Stomach smooth muscle (tissue), 2 donors: Measurements from ENCODE around the gene KRTAP16-1.

Experiments used
- H3K27ac ChIP-seq: one replicate; pipeline ENCODE4 v1.7.0; 2013; ENCODE audit warnings: mild to moderate bottlenecking, low read length, inconsistent platforms
- H3K27me3 ChIP-seq, 2 donors: one replicate each; pipeline ENCODE4 v1.7.0; 2013; ENCODE audit warnings: low read length in 2 of 2; ENCODE audit not compliant: insufficient read depth in 2 of 2, control insufficient read depth in 1 of 2
- H3K36me3 ChIP-seq, 2 donors: one replicate each; pipeline ENCODE4 v1.7.0; 2013; ENCODE audit warnings: low read length in 2 of 2; ENCODE audit not compliant: control insufficient read depth in 2 of 2, insufficient read depth in 2 of 2
- H3K4me1 ChIP-seq: one replicate; pipeline ENCODE4 v1.7.0; 2013; ENCODE audit warnings: low read length; ENCODE audit not compliant: control insufficient read depth, insufficient read depth
- H3K4me3 ChIP-seq, 2 donors: one replicate each; pipeline ENCODE4 v1.7.0; 2013; ENCODE audit warnings: low read length in 2 of 2
- H3K9ac ChIP-seq, 2 donors: one replicate each; pipeline ENCODE4 v1.7.0; 2013; ENCODE audit warnings: low read length in 2 of 2, mild to moderate bottlenecking in 1 of 2
- H3K9me3 ChIP-seq, 2 donors: one replicate each; pipeline ENCODE4 v1.7.0; 2013; ENCODE audit warnings: low read length in 2 of 2; ENCODE audit not compliant: control insufficient read depth in 2 of 2
- donor health status: healthy.
- donor health status: Pancreatic carcinoma.

KRTAP16-1 gene

DNA sequence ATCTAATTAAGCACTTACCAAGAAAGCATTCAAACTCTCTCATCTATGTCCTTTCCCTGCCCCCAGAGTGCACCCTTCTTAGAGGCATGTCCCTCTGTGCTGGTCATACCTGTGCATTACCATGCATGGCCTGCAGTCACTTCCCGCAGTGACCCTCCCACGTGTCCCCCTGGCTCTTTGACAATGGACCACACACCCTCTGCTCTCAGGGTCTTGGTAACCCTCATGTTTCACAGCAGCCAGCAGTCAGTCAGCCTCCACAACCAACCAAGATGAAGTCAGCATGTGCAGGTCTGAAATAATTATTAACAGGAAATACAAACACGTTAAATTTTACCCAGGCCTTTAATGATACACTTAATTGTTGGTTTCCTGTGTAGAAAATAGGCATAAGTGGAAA, 31.4 kb upstream of the KRTAP16-1 start:
- no peaks in the 10 kb centered on the region for H3K36me3 ChIP-seq
- H3K9me3 ChIP-seq = no peaks in the 10 kb centered on the region
- H3K4me1 ChIP-seq = no peaks in the 10 kb centered on the region
- no peak overlapping the region for H3K9ac ChIP-seq
- peaks cover 0 to 3% of the 10 kb centered on the region in 2 donors for H3K27me3 ChIP-seq
- no peak overlapping the region for H3K27ac ChIP-seq
- H3K4me3 ChIP-seq = no peak overlapping the region

DNA sequence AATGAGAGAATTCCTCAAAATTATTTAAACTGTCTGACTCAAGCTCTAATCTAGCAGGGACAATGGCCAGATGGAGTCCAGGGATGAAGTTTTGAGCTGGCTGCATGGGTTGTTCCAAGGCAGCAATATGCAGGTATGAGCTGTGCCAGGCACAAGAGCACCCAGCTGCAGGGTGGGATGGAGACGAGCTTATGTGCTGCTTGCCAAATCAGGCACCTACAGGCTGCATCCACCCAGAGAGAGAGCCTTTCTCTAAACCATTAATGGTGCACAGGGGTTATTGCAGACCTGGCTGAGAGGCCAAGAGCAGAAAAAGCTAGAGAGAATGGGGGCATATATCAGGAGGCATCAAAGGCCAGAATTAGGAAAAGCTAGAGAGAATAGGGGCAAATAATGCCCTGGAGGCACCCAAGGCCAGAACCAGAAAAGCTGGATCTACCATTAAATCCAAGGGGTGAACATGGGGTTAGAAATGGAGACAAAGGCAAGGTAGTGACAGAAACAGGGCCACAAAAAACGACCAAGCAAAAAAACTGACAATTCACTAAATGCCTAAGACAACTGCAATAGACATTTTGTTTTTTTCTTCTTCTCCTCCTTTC, 30.6 kb upstream of the KRTAP16-1 start:
- peaks cover 0 to 3% of the 10 kb centered on the region in 2 donors for H3K27me3 ChIP-seq
- no peaks in the 10 kb centered on the region for H3K36me3 ChIP-seq
- H3K9ac ChIP-seq = no peak overlapping the region
- H3K4me1 ChIP-seq = no peaks in the 10 kb centered on the region
- H3K27ac ChIP-seq = no peak overlapping the region
- no peaks in the 10 kb centered on the region for H3K9me3 ChIP-seq
- no peak overlapping the region for H3K4me3 ChIP-seq

DNA sequence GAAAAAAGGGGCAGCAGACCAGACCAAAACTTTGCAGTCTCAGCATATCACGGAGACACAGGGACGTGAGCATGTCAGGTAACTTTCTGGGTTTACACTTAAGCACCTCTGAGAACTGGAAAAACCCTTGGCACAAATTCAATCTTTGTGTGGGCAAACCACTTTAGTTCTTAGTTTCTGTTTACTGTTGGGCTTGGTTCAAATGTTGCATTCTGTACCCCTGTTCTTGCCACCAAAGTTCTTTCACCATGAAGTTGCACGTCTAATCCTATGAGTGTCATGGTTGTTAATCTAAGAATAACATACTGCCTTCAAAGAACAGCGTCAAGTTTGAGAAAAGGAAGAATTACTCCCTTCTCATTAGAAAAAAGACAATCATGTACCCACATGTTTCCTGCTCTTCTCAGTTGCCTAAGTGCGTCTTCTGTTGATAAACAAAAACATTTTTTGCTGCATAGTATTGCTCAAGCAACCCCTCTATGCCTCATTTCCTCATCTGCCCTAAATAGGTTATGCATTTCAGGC, 29.9 kb upstream of the KRTAP16-1 start:
- Histone ChIP-seq H3K27ac (no peak overlapping the region), H3K9me3 (no peaks in the 10 kb centered on the region), H3K4me1 (no peaks in the 10 kb centered on the region), H3K27me3 (peaks cover 0 to 3% of the 10 kb centered on the region in 2 donors), H3K4me3 (no peak overlapping the region), H3K9ac (no peak overlapping the region), H3K36me3 (no peaks in the 10 kb centered on the region)

DNA sequence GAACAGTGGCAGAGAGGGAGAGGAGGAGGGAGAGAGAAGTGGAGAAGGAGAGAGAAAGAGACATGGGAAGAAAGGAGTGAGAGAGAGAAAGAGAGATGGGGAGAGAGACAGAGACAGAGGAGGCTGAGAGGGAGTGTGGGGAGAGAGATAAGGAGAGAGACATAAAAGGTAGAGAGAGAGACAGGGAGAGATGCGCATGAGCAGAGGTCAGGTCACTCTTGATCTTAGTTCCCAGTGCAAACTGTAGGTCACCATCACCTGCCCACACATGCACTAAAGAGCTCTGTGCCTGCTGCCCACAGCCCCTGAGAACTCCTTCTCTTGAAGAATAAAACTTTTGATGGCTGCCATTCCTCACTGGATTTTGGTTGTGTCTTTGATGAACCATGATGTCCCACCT, 26.6 kb upstream of the KRTAP16-1 start:
- Histone ChIP-seq H3K4me1 (no peaks in the 10 kb centered on the region), H3K9me3 (no peaks in the 10 kb centered on the region), H3K27me3 (peaks cover 0 to 4% of the 10 kb centered on the region in 2 donors), H3K4me3 (no peak overlapping the region), H3K27ac (no peak overlapping the region), H3K36me3 (no peaks in the 10 kb centered on the region), H3K9ac (no peak overlapping the region)

DNA sequence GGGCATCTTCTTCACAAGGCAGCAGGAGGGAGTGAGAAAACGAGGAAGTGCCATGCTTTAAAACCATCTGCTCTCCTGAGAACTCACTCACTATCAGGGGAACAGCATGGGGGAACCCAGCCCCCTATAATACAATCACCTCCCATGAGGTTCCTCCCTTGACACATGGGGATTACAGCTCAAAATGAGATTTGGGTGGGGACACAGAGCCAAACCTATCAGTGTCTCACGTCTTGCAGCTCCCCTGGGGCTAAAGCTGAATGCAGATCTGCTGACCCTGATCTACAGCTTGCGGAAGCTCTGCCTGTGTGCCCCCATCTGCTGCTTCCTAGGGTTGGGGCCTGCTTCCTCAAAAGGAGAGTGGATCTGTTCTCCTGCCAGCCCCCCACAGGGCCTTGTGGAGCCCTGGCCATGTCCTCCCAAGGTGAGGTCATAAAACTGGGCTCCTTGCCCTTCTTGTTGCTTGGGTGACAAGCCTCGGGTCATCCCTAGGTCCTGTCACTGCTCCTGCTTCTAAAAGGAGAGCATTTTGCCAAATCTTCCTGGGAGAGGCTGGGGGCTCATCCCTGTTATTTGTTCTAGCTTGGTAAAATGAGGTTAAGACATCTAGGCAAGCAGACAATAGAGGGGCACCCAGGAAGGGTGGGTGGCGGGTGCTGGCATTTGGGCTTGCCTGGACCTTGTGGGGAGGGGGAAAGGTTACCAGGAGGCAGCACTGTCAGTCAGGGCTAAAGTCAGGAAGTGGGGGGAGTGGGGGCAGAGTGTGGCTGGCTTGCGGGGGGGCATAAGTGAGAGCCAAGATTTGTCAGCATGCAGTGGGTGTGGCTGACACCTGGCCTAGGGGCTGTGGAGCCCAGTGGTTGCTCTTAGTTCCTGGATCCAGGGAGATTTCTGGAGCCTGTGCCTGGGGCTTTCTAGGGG, 25.5 kb upstream of the KRTAP16-1 start:
- Histone ChIP-seq H3K27me3 (peaks cover 0 to 4% of the 10 kb centered on the region in 2 donors), H3K9me3 (no peaks in the 10 kb centered on the region), H3K9ac (no peak overlapping the region), H3K4me3 (no peak overlapping the region), H3K36me3 (no peaks in the 10 kb centered on the region), H3K4me1 (no peaks in the 10 kb centered on the region), H3K27ac (no peak overlapping the region)

DNA sequence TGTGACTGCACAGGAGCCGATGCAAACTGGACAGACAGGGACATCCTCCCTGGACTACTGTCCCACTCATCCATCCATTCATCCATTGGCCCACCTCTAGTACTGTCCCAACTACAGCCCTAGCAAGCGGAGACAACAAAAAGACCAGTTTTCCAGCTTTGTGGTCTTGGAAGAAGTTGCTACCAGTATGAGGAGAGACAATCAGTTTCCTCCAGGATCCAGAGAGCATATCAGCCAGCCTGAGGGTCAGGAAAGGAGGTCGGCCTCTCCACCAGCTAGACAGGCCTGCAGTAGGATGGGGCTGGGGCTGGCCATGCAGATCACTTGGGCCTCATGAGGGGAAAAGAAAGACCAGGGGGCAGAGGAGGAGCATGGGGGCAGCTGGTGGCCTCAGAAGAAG, 24.7 kb upstream of the KRTAP16-1 start:
- H3K27ac ChIP-seq = no peak overlapping the region
- H3K36me3 ChIP-seq = no peaks in the 10 kb centered on the region
- no peaks in the 10 kb centered on the region for H3K4me1 ChIP-seq
- no peak overlapping the region for H3K9ac ChIP-seq
- peaks cover 0 to 4% of the 10 kb centered on the region in 2 donors for H3K27me3 ChIP-seq
- H3K9me3 ChIP-seq = no peaks in the 10 kb centered on the region
- H3K4me3 ChIP-seq = no peak overlapping the region

DNA sequence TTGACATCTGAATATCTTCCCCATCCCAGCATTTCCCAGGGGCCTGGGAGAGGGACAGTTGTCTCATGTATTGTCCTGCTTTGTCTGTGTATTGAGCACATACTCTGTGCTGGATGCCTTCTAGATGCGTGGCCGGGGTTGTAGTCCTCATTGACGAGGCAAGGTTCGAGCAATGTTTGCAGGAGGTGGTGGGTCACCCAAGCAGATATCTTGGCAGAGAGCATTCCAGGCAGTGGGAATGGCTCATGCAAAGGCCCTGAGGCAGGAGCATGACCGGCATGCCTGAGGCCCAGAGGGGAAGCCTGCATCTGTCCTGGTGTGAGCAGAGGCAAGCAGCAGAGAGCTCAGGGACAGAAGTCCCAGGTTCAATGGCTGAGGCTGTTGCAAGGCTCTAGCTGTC, 24.0 kb upstream of the KRTAP16-1 start:
- H3K9me3 ChIP-seq = no peaks in the 10 kb centered on the region
- no peaks in the 10 kb centered on the region for H3K36me3 ChIP-seq
- H3K4me3 ChIP-seq = no peak overlapping the region
- no peak overlapping the region for H3K9ac ChIP-seq
- H3K27me3 ChIP-seq = peaks cover 0 to 4% of the 10 kb centered on the region in 2 donors
- H3K4me1 ChIP-seq = no peaks in the 10 kb centered on the region
- H3K27ac ChIP-seq = no peak overlapping the region

DNA sequence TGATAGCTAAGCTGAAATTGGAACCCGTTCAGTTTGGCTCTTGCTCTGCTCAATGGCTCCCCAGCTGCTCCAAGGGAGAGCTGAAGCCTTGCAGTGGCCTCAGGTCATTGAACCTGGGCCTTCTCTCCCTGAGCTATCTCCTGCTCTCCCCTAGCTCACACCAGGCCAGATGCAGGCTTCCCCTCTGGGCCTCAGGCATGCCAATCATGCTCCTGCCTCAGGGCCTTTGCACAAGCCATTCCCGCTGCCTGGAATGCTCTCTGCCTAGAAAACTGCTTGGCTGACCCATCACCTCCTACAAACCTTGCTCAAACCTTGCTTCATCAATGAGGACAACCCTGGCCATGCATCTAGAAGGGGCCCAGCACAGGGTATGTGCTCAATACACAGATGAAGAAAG, 23.1 kb upstream of the KRTAP16-1 start:
- Histone ChIP-seq H3K9ac (no peak overlapping the region), H3K27ac (no peak overlapping the region), H3K4me1 (no peaks in the 10 kb centered on the region), H3K4me3 (no peak overlapping the region), H3K9me3 (no peaks in the 10 kb centered on the region), H3K27me3 (peaks cover 0 to 4% of the 10 kb centered on the region in 2 donors), H3K36me3 (no peaks in the 10 kb centered on the region)

DNA sequence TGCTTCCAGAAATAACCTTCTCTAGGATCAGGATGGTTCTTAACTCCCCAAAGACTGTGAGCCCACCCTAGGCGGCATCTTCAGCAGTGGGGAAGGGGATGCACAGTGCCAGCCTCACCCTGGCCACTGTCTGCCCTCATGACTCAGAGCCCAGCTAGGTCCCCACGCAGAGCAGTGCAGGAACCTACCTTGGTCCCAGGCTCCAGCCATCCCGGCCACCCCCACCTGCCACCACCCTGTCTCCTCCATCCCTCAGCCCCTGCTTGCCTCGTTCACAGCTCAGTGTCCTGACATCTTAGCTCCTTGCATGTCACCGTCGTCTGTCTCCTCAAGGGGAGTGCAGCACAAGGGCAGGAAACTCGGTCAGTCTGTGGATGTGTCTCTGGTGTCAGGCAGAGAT, 22.5 kb upstream of the KRTAP16-1 start:
- Histone ChIP-seq H3K27me3 (peaks cover 0 to 4% of the 10 kb centered on the region in 2 donors), H3K9ac (no peak overlapping the region), H3K9me3 (no peaks in the 10 kb centered on the region), H3K4me3 (no peak overlapping the region), H3K36me3 (no peaks in the 10 kb centered on the region), H3K4me1 (no peaks in the 10 kb centered on the region), H3K27ac (no peak overlapping the region)

DNA sequence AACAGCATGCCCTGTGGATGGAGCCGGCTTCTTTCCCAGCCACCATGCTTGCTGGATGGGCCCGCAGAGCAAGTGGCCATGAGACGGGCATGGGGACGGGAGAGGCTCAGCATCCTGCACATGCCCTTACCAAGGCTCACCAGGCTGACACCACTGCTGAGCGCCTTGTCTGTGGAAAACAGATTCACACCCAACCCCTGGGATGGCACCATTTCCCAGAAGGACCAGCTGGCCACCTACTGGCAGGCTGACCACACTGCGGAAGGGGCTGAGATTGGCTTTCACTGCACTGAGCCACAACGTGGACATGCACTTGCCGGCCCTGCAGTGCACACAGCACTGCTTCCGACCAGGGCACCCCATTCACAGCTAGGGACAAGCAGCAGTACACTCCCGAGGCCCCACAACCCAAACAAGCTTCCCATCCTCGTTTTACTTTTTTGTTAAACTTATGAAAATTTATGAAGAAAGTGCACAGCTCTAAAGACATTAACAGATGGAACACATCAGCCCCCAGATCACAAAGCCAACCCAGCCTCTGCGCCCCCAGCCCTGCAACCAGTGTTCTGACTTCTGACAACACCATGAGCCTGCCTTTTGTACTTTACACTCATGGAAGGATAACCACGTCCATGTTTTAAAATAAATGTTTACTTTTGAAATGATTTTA, 20.3 kb upstream of the KRTAP16-1 start:
- peaks cover 0 to 4% of the 10 kb centered on the region in 2 donors for H3K27me3 ChIP-seq
- no peaks in the 10 kb centered on the region for H3K36me3 ChIP-seq
- no peak overlapping the region for H3K27ac ChIP-seq
- H3K9me3 ChIP-seq = no peaks in the 10 kb centered on the region
- no peak overlapping the region for H3K4me3 ChIP-seq
- H3K4me1 ChIP-seq = no peaks in the 10 kb centered on the region
- no peak overlapping the region for H3K9ac ChIP-seq
